RPMI8226 (cell line): Measurements from ENCODE around the gene USP31.

Experiments used
- DNase-seq: peaks from one replicate; pipeline ENCODE4 v3.0.0-alpha.2; 2015

USP31 gene

DNA sequence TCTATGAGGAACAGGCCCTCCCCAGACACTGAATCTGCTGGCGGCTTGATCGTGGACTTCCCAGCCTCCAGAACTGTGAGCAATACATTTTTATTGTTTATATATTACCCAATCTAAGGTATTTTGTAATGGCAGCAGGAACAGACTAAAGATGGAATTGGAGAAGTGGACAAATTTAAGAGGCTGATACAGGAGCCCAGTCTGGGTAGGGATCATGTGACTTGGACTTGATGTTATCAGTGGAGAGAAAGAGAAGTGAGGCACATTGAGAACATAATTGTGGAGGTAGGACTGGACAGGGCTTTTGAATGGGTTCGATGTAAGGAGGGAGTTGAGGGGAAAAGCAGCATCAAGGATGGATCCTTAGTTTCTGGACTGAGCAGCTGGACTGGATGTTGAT is 93.8 kb downstream of the USP31 start:
- no peak for DNase-seq

DNA sequence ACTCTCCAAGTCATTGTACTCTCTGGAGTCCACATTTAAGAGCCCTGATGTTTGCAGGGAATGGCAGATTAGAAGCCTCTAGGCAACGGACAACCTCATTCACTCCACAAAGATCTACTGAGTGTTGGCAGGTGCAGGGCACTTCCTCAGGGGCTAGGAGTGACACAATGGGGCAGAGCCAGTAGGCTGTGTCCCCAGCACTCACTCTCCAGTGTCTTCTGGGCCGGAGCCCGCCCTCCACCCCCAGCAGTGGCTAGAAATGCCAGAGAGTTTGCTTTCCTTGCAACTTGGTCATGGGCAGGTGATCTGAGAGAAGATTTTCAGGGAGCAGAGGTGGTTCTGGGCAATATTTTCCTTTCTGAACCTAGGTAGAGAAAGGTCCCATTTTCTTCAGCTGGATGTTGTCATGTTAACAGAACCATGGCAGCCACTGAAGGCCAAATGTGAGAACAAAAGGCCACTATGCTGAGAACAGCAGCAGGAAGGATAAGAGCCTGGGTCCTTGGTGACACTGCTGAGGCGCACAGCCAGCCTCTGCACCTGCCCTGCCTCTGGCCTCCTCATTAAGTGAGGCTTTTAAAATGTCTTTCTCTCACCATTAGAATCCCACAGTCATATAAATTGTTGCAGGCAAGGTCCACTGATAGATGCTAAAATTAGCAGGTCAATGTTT is 96.2 kb downstream of the USP31 start:
- DNase-seq: no peak

DNA sequence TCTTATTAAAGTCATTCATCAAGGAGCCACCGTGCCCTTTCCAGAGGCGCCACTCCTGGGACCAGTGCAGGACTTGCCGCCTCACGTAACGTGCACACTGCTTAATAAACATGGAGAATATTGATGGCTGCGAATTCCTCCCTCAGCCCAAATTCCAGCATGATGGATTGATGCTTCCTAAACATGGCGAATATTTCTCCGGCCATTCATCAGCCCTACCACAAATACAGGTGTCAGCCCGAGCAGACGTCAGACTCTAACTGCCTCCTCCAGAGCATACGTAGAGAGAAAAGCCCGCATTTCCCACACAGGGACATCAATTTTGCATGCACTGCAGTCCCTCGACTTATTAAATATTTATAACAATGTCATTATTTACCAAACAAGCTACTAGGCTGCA is 97.0 kb downstream of the USP31 start:
- DNase-seq: no peak

- no peak for DNase-seq
These were observed 97.7 kb downstream of the USP31 start for GRCh38 chr16:23051587-23051986.

- no peak for DNase-seq
These were observed 101.1 kb downstream of the USP31 start for GRCh38 chr16:23048164-23048563.

- no peak for DNase-seq
These were observed 104.2 kb downstream of the USP31 start for GRCh38 chr16:23045025-23045424.

GRCh38 chr16:23040246-23040645 is 109.0 kb downstream of the USP31 start:
- no peak for DNase-seq

- DNase-seq: no peak
These were observed 110.1 kb downstream of the USP31 start for GRCh38 chr16:23039118-23039517.

DNA sequence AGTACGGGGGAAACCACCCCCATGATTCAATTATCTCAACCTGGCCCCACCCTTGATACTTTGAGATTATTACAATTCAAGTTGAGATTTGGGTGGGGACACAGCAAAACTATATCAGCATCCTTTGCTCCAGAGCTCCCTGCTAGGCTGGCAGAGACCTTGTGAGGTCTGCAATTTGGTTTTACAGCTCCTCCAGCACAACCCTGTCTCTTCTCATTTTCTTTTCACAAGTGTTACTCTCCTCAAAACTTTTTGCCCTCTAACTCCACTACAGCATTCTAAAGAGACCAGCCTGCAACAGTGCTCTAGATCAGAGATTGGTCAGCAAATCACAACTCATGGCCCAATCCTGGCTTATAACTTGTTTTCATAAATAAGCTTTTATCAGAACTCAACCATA is 114.0 kb downstream of the USP31 start:
- no peak for DNase-seq

DNA sequence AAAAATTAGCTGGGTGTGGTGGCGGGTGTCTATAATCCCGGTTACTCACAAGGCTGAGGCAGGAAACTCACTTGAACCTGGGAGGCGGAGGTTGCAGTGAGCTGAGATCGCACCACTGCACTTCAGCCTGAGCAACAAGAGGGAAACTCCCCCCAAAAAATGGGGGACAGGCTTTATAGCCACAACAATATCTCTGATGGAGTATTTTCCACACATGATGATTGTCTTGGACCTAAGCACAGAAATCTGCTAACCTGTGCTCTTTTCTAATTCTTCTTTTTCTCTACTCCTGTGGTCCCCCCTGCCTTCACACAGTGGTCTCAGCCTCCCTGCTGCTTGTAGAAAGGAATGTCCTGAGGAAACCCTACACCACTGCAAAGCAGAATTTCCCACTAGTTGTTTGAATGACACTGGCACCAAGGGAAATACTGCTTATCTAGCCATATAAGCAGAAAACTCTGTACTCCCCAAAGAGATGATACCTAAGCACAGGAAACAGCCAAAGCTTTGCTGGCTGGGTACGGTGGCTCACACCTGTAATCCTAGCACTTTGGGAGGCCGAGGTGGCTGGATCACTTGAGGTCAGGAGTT is 117.6 kb downstream of the USP31 start:
- no peak for DNase-seq

- no peak for DNase-seq
These were observed 119.4 kb downstream of the USP31 start for GRCh38 chr16:23029733-23030420.

DNA sequence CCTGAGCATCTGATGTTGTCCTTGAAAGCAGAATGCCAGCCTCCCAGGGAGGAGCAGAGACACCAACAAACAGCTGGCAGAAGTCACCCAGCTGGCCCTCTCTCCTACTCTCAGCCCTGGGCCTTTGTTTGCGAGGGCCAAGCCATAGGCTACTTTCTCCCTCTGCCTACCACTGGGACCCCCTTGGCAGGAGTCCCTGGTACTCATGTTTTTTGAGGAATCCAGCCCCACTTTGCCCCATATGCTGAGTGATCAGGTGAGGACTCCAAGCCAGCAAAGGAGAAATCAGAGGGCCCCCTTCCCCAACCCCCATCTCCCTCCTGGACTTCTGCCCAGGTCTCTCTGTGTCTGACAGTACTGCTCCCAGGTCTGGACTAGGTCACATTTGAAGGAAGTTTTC is 121.9 kb downstream of the USP31 start:
- DNase-seq: no peak

DNA sequence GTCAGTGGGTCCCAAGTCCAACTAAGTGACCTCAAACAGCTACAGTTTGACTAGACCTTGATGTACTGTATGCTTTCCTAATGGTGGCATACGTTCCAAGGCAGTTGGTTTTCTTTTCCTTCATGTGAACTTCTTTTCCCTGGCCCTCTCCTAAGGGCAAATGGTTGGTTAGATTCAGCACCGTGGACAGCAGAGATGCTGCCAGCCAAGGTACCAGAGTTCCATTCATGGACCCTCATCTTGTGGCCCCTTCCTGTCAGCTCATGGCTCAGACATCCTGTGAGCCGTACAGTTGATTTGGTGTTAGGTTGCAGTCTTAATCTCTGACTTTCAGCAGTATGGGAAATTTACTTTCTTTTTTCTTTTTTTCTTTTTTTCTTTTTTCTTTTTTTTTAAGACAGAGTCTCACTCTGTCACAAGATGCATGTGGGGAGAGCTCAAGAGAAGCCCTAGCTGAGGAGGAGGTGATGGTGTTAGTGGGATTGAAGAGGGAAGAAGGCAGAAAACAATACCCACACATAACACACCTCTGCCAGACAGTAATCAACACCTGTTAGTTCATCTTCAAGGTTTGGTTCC is 122.4 kb downstream of the USP31 start:
- peak; percentile 38 for DNase-seq

DNA sequence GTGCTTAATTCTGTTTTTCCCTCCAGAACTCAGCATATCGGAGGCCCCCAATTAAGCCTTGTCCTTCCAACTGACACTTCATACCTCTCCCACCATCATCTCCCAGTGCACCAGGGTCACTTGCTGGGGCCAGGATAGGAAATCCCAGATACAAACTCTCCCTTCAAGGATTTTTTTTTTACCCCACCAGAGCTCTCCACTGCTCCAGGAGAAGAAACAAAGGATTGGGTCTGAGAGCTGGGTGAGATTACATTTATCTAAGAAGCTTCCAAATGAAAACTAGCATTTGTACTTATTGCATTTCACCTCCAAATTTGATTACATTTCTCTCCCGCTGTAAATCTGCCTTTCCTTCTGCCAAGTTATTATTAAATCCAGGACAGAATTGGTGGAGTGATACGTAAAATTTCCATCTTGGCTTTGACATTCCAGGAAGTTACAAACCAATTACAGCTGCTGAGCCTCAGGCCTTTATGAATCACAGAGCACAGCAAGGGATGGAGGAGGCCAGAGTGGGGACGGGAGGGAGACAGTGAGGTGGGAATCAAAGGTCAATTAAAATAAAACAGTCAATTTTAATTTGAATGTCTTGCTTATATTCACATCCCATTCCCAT is 123.5 kb downstream of the USP31 start:
- no peak for DNase-seq

DNA sequence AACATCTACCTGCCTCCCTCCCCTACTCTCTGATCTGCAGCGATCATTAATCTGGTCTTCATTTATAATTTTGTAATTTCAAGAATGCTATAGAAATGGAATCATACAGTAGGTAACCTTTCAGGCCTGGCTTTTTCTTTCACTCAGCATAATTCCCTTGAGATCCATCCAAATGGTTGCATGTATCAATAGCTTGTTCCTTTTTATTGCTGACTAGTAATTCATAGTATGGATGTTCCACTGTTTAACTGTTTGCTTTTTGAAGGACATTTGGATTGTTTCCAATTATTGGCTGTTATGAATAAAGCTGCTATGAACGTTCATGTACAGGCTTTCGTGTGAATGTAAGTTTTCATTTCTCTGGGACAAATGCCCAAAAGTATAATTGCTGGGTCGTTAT is 125.2 kb downstream of the USP31 start:
- no peak for DNase-seq

GRCh38 chr16:23020084-23020483 is 129.2 kb downstream of the USP31 start:
- no peak for DNase-seq

DNA sequence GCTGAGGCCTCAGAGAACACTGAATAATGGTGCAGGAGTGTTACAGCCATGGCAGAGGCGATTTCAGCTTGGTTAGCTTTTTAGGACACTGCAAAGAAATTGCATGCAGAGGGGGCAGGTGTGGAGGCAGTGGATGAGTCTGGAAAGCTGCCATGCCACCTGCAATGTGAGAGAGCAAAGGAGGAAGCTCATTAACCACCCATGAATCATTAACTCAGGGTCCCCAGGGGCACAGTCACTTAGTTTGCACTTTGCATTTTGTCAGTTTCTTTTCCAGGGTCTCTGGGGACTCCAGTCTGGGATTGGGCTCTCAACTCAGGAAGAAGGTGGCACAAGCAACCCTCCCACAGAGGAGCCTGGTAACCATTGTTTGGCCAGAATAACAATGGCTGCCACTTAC is 132.9 kb downstream of the USP31 start:
- peak; percentile 87 for DNase-seq

- DNase-seq: no peak
These were observed 133.7 kb downstream of the USP31 start for GRCh38 chr16:23015580-23015979.

GRCh38 chr16:23014592-23014991 is 134.7 kb downstream of the USP31 start:
- DNase-seq: peak; percentile 14
